Measurements from ENCODE around the gene TSPOAP1.

DNA sequence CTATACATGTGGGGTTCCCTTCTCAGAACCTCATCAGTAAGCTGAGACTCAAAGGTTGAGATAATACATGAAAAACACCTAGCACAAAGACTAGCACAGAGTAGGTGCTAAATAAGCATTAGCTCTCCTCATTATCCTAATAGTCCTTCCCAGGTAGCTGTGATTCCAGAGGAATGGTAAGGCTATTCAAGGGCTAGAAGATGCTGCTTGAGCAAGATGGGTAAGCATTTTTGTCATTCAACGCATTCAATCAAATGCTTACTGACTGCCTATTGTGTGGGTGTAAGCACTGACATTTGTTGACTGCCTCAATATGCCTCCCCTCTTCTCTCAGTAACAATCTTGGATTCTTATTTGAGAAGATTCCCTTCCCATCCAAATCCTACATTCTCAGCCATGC, 19.4 kb upstream of the TSPOAP1 start:
- no peak for TF ChIP-seq POLR2AphosphoS5 (IDR thresholded peaks at IDR 0.05; ENCODE audit: low read depth, low read length)
- TF ChIP-seq, protein P1, sequence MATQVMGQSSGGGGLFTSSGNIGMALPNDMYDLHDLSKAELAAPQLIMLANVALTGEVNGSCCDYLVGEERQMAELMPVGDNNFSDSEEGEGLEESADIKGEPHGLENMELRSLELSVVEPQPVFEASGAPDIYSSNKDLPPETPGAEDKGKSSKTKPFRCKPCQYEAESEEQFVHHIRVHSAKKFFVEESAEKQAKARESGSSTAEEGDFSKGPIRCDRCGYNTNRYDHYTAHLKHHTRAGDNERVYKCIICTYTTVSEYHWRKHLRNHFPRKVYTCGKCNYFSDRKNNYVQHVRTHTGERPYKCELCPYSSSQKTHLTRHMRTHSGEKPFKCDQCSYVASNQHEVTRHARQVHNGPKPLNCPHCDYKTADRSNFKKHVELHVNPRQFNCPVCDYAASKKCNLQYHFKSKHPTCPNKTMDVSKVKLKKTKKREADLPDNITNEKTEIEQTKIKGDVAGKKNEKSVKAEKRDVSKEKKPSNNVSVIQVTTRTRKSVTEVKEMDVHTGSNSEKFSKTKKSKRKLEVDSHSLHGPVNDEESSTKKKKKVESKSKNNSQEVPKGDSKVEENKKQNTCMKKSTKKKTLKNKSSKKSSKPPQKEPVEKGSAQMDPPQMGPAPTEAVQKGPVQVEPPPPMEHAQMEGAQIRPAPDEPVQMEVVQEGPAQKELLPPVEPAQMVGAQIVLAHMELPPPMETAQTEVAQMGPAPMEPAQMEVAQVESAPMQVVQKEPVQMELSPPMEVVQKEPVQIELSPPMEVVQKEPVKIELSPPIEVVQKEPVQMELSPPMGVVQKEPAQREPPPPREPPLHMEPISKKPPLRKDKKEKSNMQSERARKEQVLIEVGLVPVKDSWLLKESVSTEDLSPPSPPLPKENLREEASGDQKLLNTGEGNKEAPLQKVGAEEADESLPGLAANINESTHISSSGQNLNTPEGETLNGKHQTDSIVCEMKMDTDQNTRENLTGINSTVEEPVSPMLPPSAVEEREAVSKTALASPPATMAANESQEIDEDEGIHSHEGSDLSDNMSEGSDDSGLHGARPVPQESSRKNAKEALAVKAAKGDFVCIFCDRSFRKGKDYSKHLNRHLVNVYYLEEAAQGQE (IDR thresholded peaks at IDR 0.05; ENCODE audit: insufficient read depth in 1 of 2, low read depth in 2 of 2, low read length in 2 of 2) = no peak

All from PFSK-1 (cell line).